Vagina (tissue), 2 donors: ENCODE measurements around the gene EMD. TPM values are rescaled to one million over a fixed set of nuclear protein-coding genes. Genes with fewer than 3 reads are reported as not detected.

ENCODE experiments used
- DNase-seq, 2 donors: peaks; one replicate each; pipeline ENCODE4 v3.0.0-alpha.2; 2017; ENCODE audit errors: extremely low spot score in 2 of 2
- H3K27ac ChIP-seq: fragments of 200-600 bp; sonication (generic); one replicate; pipeline ENCODE4 v1.5.1; 2019
- H3K27me3 ChIP-seq: fragments of 200-600 bp; sonication (generic); one replicate; pipeline ENCODE4 v1.5.1; 2019
- H3K36me3 ChIP-seq, 2 donors: fragments of 200-600 bp; sonication (generic); one replicate each; pipeline ENCODE4 v1.5.1; 2017 to 2019
- H3K4me1 ChIP-seq: fragments of 200-600 bp; sonication (generic); one replicate; pipeline ENCODE4 v1.5.1; 2019
- H3K4me3 ChIP-seq, 2 donors: fragments of 200-600 bp; sonication (generic); 1 replicate in 1 of 2; 2 replicates in 1 of 2; pipeline ENCODE4 v1.5.1; 2016 to 2019
- H3K9me3 ChIP-seq: fragments of 200-600 bp; sonication (generic); one replicate; pipeline ENCODE4 v1.5.1; 2019
- CTCF ChIP-seq, 3 experiments: fragments of 450-650 bp in 2 of 3; fragments of 200-600 bp in 1 of 3; sonication (generic) in 1 of 3; IDR thresholded peaks; one replicate each; pipeline ENCODE4 v1.5.1; 2017 to 2019; ENCODE audit warnings: antibody characterized with exemption in 3 of 3, mild to moderate bottlenecking in 2 of 3, moderate library complexity in 2 of 3
- POLR2A ChIP-seq, 2 donors: fragments of 450-650 bp; IDR thresholded peaks; one replicate each; pipeline ENCODE4 v1.6.1; 2017; ENCODE audit warnings: antibody characterized with exemption in 2 of 2, mild to moderate bottlenecking in 2 of 2, moderate library complexity in 2 of 2
- POLR2AphosphoS5 ChIP-seq, 2 donors: sonication (generic); formaldehyde crosslinking; IDR thresholded peaks; one replicate each; pipeline ENCODE4 v1.9.0; 2017; ENCODE audit warnings: antibody characterized with exemption in 2 of 2, mild to moderate bottlenecking in 2 of 2, low read depth in 1 of 2; ENCODE audit not compliant: insufficient read depth in 1 of 2
- intact Hi-C: fragments of 100-400 bp; cut with DNase I; formaldehyde crosslinking; loops from one replicate; pipeline ENCODE4 v1.15.1; 2023
- total RNA-seq: library from RNA; depleted of rRNA; stranded (reverse); fragments of >200 nt; gene quantifications from one replicate; pipeline ENCODE4 v1.2.3, GENCODE V29; 2016

EMD gene
- total RNA-seq, 1 donor from 2014 or later: 59.2 TPM

- no peaks in the 10 kb centered on the region for H3K9me3 ChIP-seq
- peaks cover 21% of the 10 kb centered on the region for H3K4me1 ChIP-seq
- H3K27me3 ChIP-seq: no peaks in the 10 kb centered on the region
- TF ChIP-seq POLR2AphosphoS5 (IDR thresholded peaks at IDR 0.05; ENCODE audit: insufficient read depth in 1 of 2, low read depth in 1 of 2) (no peak), CTCF (IDR thresholded peaks at IDR 0.05) (no peak), POLR2A (IDR thresholded peaks at IDR 0.05) (no peak)
- no peak overlapping the region for H3K4me3 ChIP-seq
- intact Hi-C loops: no loop called here
- H3K27ac ChIP-seq: no peak overlapping the region
- DNase-seq: no peak
- H3K36me3 ChIP-seq: peaks cover 0 to 20% of the 10 kb centered on the region in 2 donors
These were observed 22.1 kb downstream of the EMD start for GRCh38 chrX:154401045-154401799.

DNA sequence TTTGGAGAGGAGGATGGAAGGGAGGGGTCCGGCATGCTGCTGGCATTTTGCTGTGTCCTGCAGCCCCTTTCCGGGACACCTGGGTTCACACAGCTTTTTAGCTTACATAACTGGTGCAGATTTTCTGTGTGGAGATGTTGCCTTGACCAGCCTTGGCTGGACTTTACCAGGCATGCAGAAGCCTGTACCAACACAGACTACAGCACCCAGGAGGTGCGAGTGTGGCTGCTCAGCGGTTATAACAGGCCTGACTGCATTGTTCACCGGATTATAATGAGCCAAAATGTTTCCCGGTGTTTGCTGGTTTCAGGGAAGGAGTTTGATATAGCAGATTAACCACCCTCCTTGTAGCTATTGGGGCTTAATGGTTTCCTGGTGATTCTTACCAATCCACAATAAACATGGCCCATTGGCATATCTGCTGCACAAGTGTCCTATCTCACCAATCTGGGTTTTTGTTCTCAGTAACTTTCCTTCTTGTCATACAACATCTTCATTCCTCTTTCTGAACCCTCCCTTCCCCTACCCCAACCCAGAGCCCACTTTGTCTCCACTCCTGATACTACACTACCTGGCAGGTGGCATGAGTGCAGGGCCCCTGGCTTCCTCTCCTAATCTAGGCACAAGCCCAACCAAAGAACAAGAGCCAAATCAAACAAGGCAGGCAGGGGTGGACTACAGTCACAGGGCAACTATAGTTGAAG is 23.0 kb downstream of the EMD start:
- H3K27ac ChIP-seq: no peak overlapping the region
- H3K36me3 ChIP-seq: peaks cover 0 to 20% of the 10 kb centered on the region in 2 donors
- TF ChIP-seq CTCF (IDR thresholded peaks at IDR 0.05) (no peak), POLR2AphosphoS5 (IDR thresholded peaks at IDR 0.05; ENCODE audit: insufficient read depth in 1 of 2, low read depth in 1 of 2) (no peak), POLR2A (IDR thresholded peaks at IDR 0.05) (no peak)
- H3K27me3 ChIP-seq: no peaks in the 10 kb centered on the region
- no peak overlapping the region for H3K4me3 ChIP-seq
- intact Hi-C loops: no loop called here
- no peaks in the 10 kb centered on the region for H3K9me3 ChIP-seq
- no peak for DNase-seq
- H3K4me1 ChIP-seq: peaks cover 21% of the 10 kb centered on the region

GRCh38 chrX:154402622-154403127 is 23.6 kb downstream of the EMD start:
- no peak for DNase-seq
- no peaks in the 10 kb centered on the region for H3K27me3 ChIP-seq
- intact Hi-C loops: no loop called here

DNA sequence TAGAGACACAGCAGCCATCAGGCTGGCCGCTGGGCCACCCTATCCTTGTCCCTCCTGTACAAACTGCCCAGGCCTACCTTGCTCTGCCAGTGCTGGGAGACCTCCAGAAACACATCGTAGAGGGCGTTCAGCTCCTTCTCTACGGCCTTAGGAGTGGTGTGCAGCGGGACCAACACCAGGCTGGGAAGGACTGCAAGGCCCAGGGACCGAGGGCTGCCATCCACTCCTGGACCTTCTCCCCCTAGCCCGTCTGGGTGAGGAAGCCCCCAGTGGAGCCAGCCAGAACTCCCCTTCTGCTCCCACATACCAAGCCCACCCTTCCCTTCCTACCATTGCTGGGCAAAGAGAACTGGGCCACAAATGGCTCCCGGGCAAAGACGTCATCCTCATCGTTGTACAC is 24.1 kb downstream of the EMD start:
- no peak for DNase-seq

More at GRCh38 chrX:154402622-154403127, 23.6 kb downstream of the EMD start:
- peaks cover 0 to 20% of the 10 kb centered on the region in 2 donors for H3K36me3 ChIP-seq
- peaks cover 21% of the 10 kb centered on the region for H3K4me1 ChIP-seq
- TF ChIP-seq CTCF (IDR thresholded peaks at IDR 0.05): no peak
- TF ChIP-seq POLR2AphosphoS5 (IDR thresholded peaks at IDR 0.05; ENCODE audit: insufficient read depth in 1 of 2, low read depth in 1 of 2): no peak
- TF ChIP-seq POLR2A (IDR thresholded peaks at IDR 0.05): no peak
- no peak overlapping the region for H3K27ac ChIP-seq
- no peak overlapping the region for H3K4me3 ChIP-seq
- H3K9me3 ChIP-seq: no peaks in the 10 kb centered on the region

More for the DNA sequence above, 24.1 kb downstream of the EMD start:
- Histone ChIP-seq H3K27ac (no peak overlapping the region), H3K4me3 (no peak overlapping the region), H3K27me3 (no peaks in the 10 kb centered on the region), H3K4me1 (peaks cover 21% of the 10 kb centered on the region), H3K36me3 (peaks cover 0 to 20% of the 10 kb centered on the region in 2 donors), H3K9me3 (no peaks in the 10 kb centered on the region)
- TF ChIP-seq POLR2A (IDR thresholded peaks at IDR 0.05) (no peak), POLR2AphosphoS5 (IDR thresholded peaks at IDR 0.05; ENCODE audit: insufficient read depth in 1 of 2, low read depth in 1 of 2) (no peak), CTCF (IDR thresholded peaks at IDR 0.05) (no peak)
- intact Hi-C loops: no loop called here
